ENCODE data around the gene DELE1.

- TF ChIP-seq, protein P1, sequence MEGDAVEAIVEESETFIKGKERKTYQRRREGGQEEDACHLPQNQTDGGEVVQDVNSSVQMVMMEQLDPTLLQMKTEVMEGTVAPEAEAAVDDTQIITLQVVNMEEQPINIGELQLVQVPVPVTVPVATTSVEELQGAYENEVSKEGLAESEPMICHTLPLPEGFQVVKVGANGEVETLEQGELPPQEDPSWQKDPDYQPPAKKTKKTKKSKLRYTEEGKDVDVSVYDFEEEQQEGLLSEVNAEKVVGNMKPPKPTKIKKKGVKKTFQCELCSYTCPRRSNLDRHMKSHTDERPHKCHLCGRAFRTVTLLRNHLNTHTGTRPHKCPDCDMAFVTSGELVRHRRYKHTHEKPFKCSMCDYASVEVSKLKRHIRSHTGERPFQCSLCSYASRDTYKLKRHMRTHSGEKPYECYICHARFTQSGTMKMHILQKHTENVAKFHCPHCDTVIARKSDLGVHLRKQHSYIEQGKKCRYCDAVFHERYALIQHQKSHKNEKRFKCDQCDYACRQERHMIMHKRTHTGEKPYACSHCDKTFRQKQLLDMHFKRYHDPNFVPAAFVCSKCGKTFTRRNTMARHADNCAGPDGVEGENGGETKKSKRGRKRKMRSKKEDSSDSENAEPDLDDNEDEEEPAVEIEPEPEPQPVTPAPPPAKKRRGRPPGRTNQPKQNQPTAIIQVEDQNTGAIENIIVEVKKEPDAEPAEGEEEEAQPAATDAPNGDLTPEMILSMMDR (IDR thresholded peaks at IDR 0.05) = no peak
- TF ChIP-seq POLR2A (IDR thresholded peaks at IDR 0.05) = no peak
- TF ChIP-seq EP300 (IDR thresholded peaks at IDR 0.05) = no peak
Measured at GRCh38 chr5:141948812-141949211, 25.1 kb downstream of the DELE1 start.

All from gastroesophageal sphincter (tissue), 3 donors.